Measurements from ENCODE around the gene PLCL2. TPM values are rescaled to one million over a fixed set of nuclear protein-coding genes. Genes with fewer than 3 reads are reported as not detected.
A peak's percentile ranks its signal among the peaks of the same experiment; 100 is the strongest.

PLCL2 gene
- total RNA-seq, 2 donors from 2014 or later = 29.3 to 38.6 TPM

- no peak for DNase-seq
- intact Hi-C loops (cut with DNase I) = no loop called here
- ATAC-seq = peak in 1 of 2 donors; percentile 75
These were observed 140.9 kb downstream of the PLCL2 start for GRCh38 chr3:17025594-17026139.

GRCh38 chr3:17027318-17027717, 142.6 kb downstream of the PLCL2 start:
- intact Hi-C loops (cut with DNase I) = no loop called here
- peak in 1 of 2 donors; percentile 63 for ATAC-seq
- no peak for DNase-seq

GRCh38 chr3:17028363-17028762, 143.6 kb downstream of the PLCL2 start:
- ATAC-seq = no peak
- intact Hi-C loops (cut with DNase I) = no loop called here
- DNase-seq = no peak

- no peak for ATAC-seq
These were observed 145.7 kb downstream of the PLCL2 start for GRCh38 chr3:17030438-17030837.

GRCh38 chr3:17030956-17031652, 146.3 kb downstream of the PLCL2 start:
- DNase-seq = no peak
- intact Hi-C loops (cut with DNase I) = loop anchor here (10.0 kb wide), 1 partner anchor 426 kb away; the partner anchor contains the start of gene DAZL (in 2 of the 2)

More at GRCh38 chr3:17030438-17030837, 145.7 kb downstream of the PLCL2 start:
- no peak for DNase-seq
- intact Hi-C loops (cut with DNase I) = loop anchor here (10.0 kb wide), 1 partner anchor 426 kb away; the partner anchor contains the start of gene DAZL (in 2 of the 2)

GRCh38 chr3:17032407-17033034, 147.8 kb downstream of the PLCL2 start:
- DNase-seq (no peak), ATAC-seq (peak; percentile 64 to 79)
- intact Hi-C loops (cut with DNase I) = loop anchor here (2.0 to 10.0 kb wide), 2 partner anchors 146 to 428 kb away; partner anchors contain the start of gene DAZL (in 2 of the 2)

More at GRCh38 chr3:17030956-17031652, 146.3 kb downstream of the PLCL2 start:
- no peak for ATAC-seq

GRCh38 chr3:17033516-17034168, 148.9 kb downstream of the PLCL2 start:
- no peak for DNase-seq
- peak in 1 of 2 donors; percentile 64 for ATAC-seq
- intact Hi-C loops (cut with DNase I) = loop anchor here (2.0 to 10.0 kb wide), 2 partner anchors 147 to 429 kb away; partner anchors contain the start of gene DAZL (in 2 of the 2)

GRCh38 chr3:17035033-17035432, 150.3 kb downstream of the PLCL2 start:
- no peak for DNase-seq
- ATAC-seq = no peak
- intact Hi-C loops (cut with DNase I) = loop anchor here (10.0 kb wide), 1 partner anchor 430 kb away; the partner anchor contains the start of gene DAZL (in 2 of the 2)

GRCh38 chr3:17035966-17036365, 151.2 kb downstream of the PLCL2 start:
- intact Hi-C loops (cut with DNase I) = loop anchor here (10.0 kb wide), 1 partner anchor 431 kb away; the partner anchor contains the start of gene DAZL (in 2 of the 2)
- ATAC-seq (no peak), DNase-seq (no peak)

GRCh38 chr3:17038141-17038540, 153.4 kb downstream of the PLCL2 start:
- intact Hi-C loops (cut with DNase I) = loop anchor here (10.0 kb wide), 1 partner anchor 433 kb away; the partner anchor contains the start of gene DAZL (in 2 of the 2)

GRCh38 chr3:17038900-17039553, 154.3 kb downstream of the PLCL2 start:
- no peak for ATAC-seq
- intact Hi-C loops (cut with DNase I) = loop anchor here (10.0 kb wide), 1 partner anchor 434 kb away; the partner anchor contains the start of gene DAZL (in 2 of the 2)
- DNase-seq = no peak

More at GRCh38 chr3:17038141-17038540, 153.4 kb downstream of the PLCL2 start:
- no peak for DNase-seq
- no peak for ATAC-seq

GRCh38 chr3:17039594-17039993, 154.8 kb downstream of the PLCL2 start:
- intact Hi-C loops (cut with DNase I) = loop anchor here (10.0 kb wide), 1 partner anchor 435 kb away; the partner anchor contains the start of gene DAZL (in 2 of the 2)

GRCh38 chr3:17040322-17040989, 155.7 kb downstream of the PLCL2 start:
- DNase-seq (no peak), ATAC-seq (no peak)
- intact Hi-C loops (cut with DNase I) = loop anchor here in 1 of 2 donors (10.0 kb wide), 1 partner anchor 194 kb away; no protein-coding TSS in a partner anchor

More at GRCh38 chr3:17039594-17039993, 154.8 kb downstream of the PLCL2 start:
- ATAC-seq (peak; percentile 15 to 81), DNase-seq (no peak)

GRCh38 chr3:17040990-17041377, 156.2 kb downstream of the PLCL2 start:
- intact Hi-C loops (cut with DNase I) = loop anchor here in 1 of 2 donors (10.0 kb wide), 1 partner anchor 194 kb away; no protein-coding TSS in a partner anchor
- ATAC-seq = no peak

GRCh38 chr3:17044855-17045254, 160.1 kb downstream of the PLCL2 start:
- intact Hi-C loops (cut with DNase I) = loop anchor here in 1 of 2 donors (10.0 kb wide), 1 partner anchor 190 kb away; no protein-coding TSS in a partner anchor
- ATAC-seq (no peak), DNase-seq (no peak)

More at GRCh38 chr3:17040990-17041377, 156.2 kb downstream of the PLCL2 start:
- DNase-seq = no peak

- DNase-seq = no peak
- ATAC-seq = no peak
- intact Hi-C loops (cut with DNase I) = loop anchor here in 1 of 2 donors (10.0 kb wide), 1 partner anchor 189 kb away; no protein-coding TSS in a partner anchor
These were observed 160.9 kb downstream of the PLCL2 start for GRCh38 chr3:17045705-17046104.

- intact Hi-C loops (cut with DNase I) = loop anchor here in 1 of 2 donors (10.0 kb wide), 1 partner anchor 188 kb away; no protein-coding TSS in a partner anchor
- no peak for ATAC-seq
- DNase-seq = no peak
These were observed 161.9 kb downstream of the PLCL2 start for GRCh38 chr3:17046623-17047022.
